Caco-2 (cell line): ENCODE results near the gene ARID2. TPM values are rescaled to one million over a fixed set of nuclear protein-coding genes. Genes with fewer than 3 reads are reported as not detected.

Experiments used
- BruUV-seq: library from RNA; stranded (reverse); fragments of 400-500 nt; replicated peaks from 2 replicates; lab custom pipeline; 2021; lab: Mats Ljungman, UMichigan
- CTCF ChIA-PET: fragments of 300-600 bp; sonication (Branson Sonifier 250); formaldehyde crosslinking; loops from one replicate; lab custom pipeline; 2022; ENCODE audit warnings: antibody characterized with exemption; lab: Charles Lee
- POLR2A ChIA-PET: fragments of 300-600 bp; sonication (Branson Sonifier 250); formaldehyde crosslinking; loops from one replicate; lab custom pipeline; 2022; ENCODE audit warnings: antibody characterized with exemption; lab: Charles Lee
- DNase-seq, 2 experiments: peaks; one replicate each; pipeline versions ENCODE4 v3.0.0 to v3.0.0-alpha.2; 2020 to 2022
- H3K27me3 ChIP-seq: replicated peaks from 2 replicates; pipeline ENCODE4 v1.6.0; 2011; ENCODE audit warnings: low read length; ENCODE audit not compliant: control insufficient read depth, insufficient read depth
- H3K36me3 ChIP-seq: 2 replicates; pipeline ENCODE4 v1.5.1; 2011; ENCODE audit warnings: low read length; ENCODE audit not compliant: control insufficient read depth, insufficient read depth
- H3K4me1 ChIP-seq: fragments of 250-450 bp; sonication (Bioruptor Pico); 2 replicates; pipeline ENCODE4 v1.5.1; 2020; ENCODE audit warnings: mild to moderate bottlenecking
- H3K4me3 ChIP-seq: 2 replicates; pipeline ENCODE4 v1.5.1; 2011; ENCODE audit warnings: low read depth, mild to moderate bottlenecking, control low read depth, low read length
- H3K9me3 ChIP-seq: fragments of 250-450 bp; sonication (Bioruptor Pico); 2 replicates; pipeline ENCODE4 v1.5.1; 2020; ENCODE audit warnings: mild to moderate bottlenecking, moderate library complexity
- H3K27ac Mint-ChIP-seq: one replicate; pipeline ENCODE4 v1.8.0; 2022; ENCODE audit warnings: mixed read lengths; ENCODE audit not compliant: unreplicated experiment
- H3K27me3 Mint-ChIP-seq: one replicate; pipeline ENCODE4 v1.8.0; 2022; ENCODE audit warnings: mixed read lengths; ENCODE audit not compliant: insufficient read depth, unreplicated experiment
- H3K36me3 Mint-ChIP-seq: one replicate; pipeline ENCODE4 v1.8.0; 2022; ENCODE audit warnings: mild to moderate bottlenecking, mixed read lengths; ENCODE audit not compliant: insufficient read depth, unreplicated experiment
- H3K4me1 Mint-ChIP-seq: one replicate; pipeline ENCODE4 v1.8.0; 2022; ENCODE audit warnings: low read depth, mixed read lengths; ENCODE audit not compliant: unreplicated experiment
- H3K4me3 Mint-ChIP-seq: one replicate; pipeline ENCODE4 v1.8.0; 2022; ENCODE audit warnings: mild to moderate bottlenecking, moderate library complexity, mixed read lengths; ENCODE audit not compliant: unreplicated experiment
- H3K9me3 Mint-ChIP-seq: one replicate; pipeline ENCODE4 v1.8.0; 2022; ENCODE audit warnings: mixed read lengths; ENCODE audit not compliant: unreplicated experiment
- intact Hi-C: fragments of 100-400 bp; cut with micrococcal nuclease; formaldehyde crosslinking; loops from one replicate; pipeline ENCODE4 v1.10.0; 2022; ENCODE audit not compliant: unreplicated experiment
- total RNA-seq: library from RNA; stranded (reverse); gene quantifications from 2 replicates; pipeline ENCODE4 v1.2.3, GENCODE V29; 2022
- TF ChIP-seq, protein P1 (sequence below), 2 experiments: fragments of 200-600 bp in 1 of 2; IDR thresholded peaks; 1 replicate in 1 of 2; 2 replicates in 1 of 2; pipeline versions ENCODE4 v1.5.1 to v1.8.0; 2011 to 2022; ENCODE audit warnings: antibody characterized with exemption in 1 of 2, control low read depth in 1 of 2, inconsistent platforms in 1 of 2, low read depth in 1 of 2, low read length in 1 of 2, mild to moderate bottlenecking in 1 of 2, moderate library complexity in 1 of 2; ENCODE audit not compliant: insufficient read depth in 1 of 2, severe bottlenecking in 1 of 2, unreplicated experiment in 1 of 2

Gene ARID2
- total RNA-seq, 1 experiment from 2014 or later, result 53.9 TPM

DNA sequence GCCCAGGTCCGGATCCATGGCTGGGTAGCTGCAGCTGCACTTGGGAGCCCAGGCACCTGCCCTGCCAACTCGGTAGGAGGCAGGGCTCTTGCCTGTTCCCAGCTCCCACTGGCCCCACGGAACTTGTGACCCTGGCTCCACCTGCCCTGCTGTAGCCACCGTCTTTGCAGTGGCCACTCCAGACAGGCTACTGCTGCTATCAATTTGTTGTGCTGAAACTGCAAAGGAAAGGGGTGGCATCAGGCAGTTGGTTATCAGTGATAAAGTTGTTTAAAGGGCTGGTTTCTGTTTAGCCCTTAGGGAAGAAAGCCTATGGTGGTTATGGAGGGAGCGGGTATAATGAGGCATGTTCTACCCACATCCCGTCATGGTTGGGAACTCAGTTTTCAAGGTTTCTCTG is 32.1 kb upstream of the ARID2 start:
- Mint-ChIP-seq H3K36me3 (no peaks in the 10 kb centered on the region), H3K4me1 (no peaks in the 10 kb centered on the region), H3K27me3 (no peaks in the 10 kb centered on the region), H3K27ac (no peak overlapping the region), H3K4me3 (no peak overlapping the region), H3K9me3 (no peaks in the 10 kb centered on the region)
- ChIA-PET POLR2A (no interaction called here), CTCF (no interaction called here)
- no peak for DNase-seq
- TF ChIP-seq, protein P1, sequence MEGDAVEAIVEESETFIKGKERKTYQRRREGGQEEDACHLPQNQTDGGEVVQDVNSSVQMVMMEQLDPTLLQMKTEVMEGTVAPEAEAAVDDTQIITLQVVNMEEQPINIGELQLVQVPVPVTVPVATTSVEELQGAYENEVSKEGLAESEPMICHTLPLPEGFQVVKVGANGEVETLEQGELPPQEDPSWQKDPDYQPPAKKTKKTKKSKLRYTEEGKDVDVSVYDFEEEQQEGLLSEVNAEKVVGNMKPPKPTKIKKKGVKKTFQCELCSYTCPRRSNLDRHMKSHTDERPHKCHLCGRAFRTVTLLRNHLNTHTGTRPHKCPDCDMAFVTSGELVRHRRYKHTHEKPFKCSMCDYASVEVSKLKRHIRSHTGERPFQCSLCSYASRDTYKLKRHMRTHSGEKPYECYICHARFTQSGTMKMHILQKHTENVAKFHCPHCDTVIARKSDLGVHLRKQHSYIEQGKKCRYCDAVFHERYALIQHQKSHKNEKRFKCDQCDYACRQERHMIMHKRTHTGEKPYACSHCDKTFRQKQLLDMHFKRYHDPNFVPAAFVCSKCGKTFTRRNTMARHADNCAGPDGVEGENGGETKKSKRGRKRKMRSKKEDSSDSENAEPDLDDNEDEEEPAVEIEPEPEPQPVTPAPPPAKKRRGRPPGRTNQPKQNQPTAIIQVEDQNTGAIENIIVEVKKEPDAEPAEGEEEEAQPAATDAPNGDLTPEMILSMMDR (IDR thresholded peaks at IDR 0.05; ENCODE audit: insufficient read depth in 1 of 2, low read depth in 1 of 2, low read length in 1 of 2, severe bottlenecking in 1 of 2, unreplicated experiment in 1 of 2), result no peak
- Histone ChIP-seq H3K27me3 (no peaks in the 10 kb centered on the region), H3K36me3 (no peaks in the 10 kb centered on the region), H3K4me3 (no peak overlapping the region), H3K9me3 (peaks cover 8% of the 10 kb centered on the region), H3K4me1 (peaks cover 11% of the 10 kb centered on the region)
- intact Hi-C loops, result no loop called here
- no TSS peak for BruUV-seq

DNA sequence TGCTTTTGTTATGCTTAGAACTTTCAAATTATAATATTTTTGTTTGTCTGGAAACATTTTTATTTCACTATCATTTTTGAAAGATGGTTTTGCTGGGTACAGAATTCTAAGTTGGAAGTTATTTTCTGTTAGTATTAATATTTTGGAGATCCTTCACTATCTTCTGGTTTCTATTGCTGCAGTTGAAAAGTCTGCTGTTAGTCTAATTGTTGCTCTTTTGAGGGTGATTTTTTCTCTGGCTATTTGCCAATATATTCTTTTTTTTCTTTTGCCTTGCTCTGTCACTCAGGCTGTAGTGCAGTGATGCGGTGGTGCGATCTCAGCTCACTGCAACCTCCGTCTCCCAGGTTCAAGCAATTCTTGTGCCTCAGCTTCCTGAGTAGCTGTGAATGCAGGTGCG is 28.2 kb upstream of the ARID2 start:
- no TSS peak for BruUV-seq
- no peak overlapping the region for H3K27ac Mint-ChIP-seq
- CTCF ChIA-PET, result no interaction called here

DNA sequence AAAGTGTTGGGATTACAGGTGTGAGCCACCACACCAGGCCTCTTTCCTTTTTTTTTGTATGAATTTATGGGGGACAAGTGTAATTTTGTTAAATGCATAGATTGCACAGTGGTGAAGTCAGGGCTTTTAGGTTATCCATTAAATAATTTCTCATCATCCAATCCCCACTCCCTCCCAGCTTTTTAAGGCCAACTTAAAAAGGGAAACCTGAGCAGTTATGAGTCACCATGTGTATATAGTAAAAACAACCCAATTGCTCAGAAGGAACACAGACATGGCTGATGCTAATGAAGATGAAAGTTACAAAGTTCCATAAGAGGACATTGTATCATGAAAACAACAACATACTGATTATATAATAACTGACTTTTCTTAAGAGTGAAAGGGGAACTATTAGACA is 25.6 kb upstream of the ARID2 start:
- TF ChIP-seq, protein P1 (IDR thresholded peaks at IDR 0.05; ENCODE audit: insufficient read depth in 1 of 2, low read depth in 1 of 2, low read length in 1 of 2, severe bottlenecking in 1 of 2, unreplicated experiment in 1 of 2), result no peak
- H3K4me1 ChIP-seq, result peaks cover 47% of the 10 kb centered on the region
- CTCF ChIA-PET, result interaction anchor here (0.7 kb wide), 1 partner anchor 24 kb away, joined by 3 read pairs; no protein-coding TSS in a partner anchor
- no peaks in the 10 kb centered on the region for H3K27me3 ChIP-seq
- no peaks in the 10 kb centered on the region for H3K27me3 Mint-ChIP-seq
- intact Hi-C loops, result loop anchor here (2.0 kb wide), 1 partner anchor 35 kb away; no protein-coding TSS in a partner anchor
- H3K4me3 Mint-ChIP-seq, result no peak overlapping the region
- BruUV-seq, result no TSS peak
- DNase-seq, result no peak
- no peak overlapping the region for H3K4me3 ChIP-seq
- no peaks in the 10 kb centered on the region for H3K36me3 ChIP-seq
- POLR2A ChIA-PET, result no interaction called here
- no peak overlapping the region for H3K27ac Mint-ChIP-seq
- H3K4me1 Mint-ChIP-seq, result peaks cover 36% of the 10 kb centered on the region
- no peaks in the 10 kb centered on the region; the same call in 1 of the 2 replicates for H3K9me3 ChIP-seq
- H3K9me3 Mint-ChIP-seq, result no peaks in the 10 kb centered on the region
- no peaks in the 10 kb centered on the region for H3K36me3 Mint-ChIP-seq

More for the DNA sequence above, 28.2 kb upstream of the ARID2 start:
- intact Hi-C loops, result no loop called here
- peaks cover 39% of the 10 kb centered on the region for H3K4me1 ChIP-seq
- no peak overlapping the region for H3K4me3 ChIP-seq
- H3K4me1 Mint-ChIP-seq, result peaks cover 22% of the 10 kb centered on the region
- DNase-seq, result no peak
- TF ChIP-seq, protein P1 (IDR thresholded peaks at IDR 0.05; ENCODE audit: insufficient read depth in 1 of 2, low read depth in 1 of 2, low read length in 1 of 2, severe bottlenecking in 1 of 2, unreplicated experiment in 1 of 2), result no peak
- peaks cover 2% of the 10 kb centered on the region for H3K9me3 ChIP-seq
- no peaks in the 10 kb centered on the region for H3K27me3 ChIP-seq
- no peaks in the 10 kb centered on the region for H3K36me3 Mint-ChIP-seq
- H3K27me3 Mint-ChIP-seq, result no peaks in the 10 kb centered on the region
- POLR2A ChIA-PET, result no interaction called here
- H3K36me3 ChIP-seq, result no peaks in the 10 kb centered on the region
- H3K9me3 Mint-ChIP-seq, result no peaks in the 10 kb centered on the region
- no peak overlapping the region for H3K4me3 Mint-ChIP-seq
